Liver (tissue), 3 donors: ENCODE data around the gene IQSEC2.

Experiments
- ATF3 ChIP-seq: IDR thresholded peaks from 2 replicates; pipeline ENCODE4 v1.6.1; 2016; ENCODE audit warnings: antibody characterized with exemption
- CTCF ChIP-seq: fragments of 150-350 bp; IDR thresholded peaks from 2 replicates; pipeline ENCODE4 v1.5.1; 2017; ENCODE audit warnings: improper control_type of control experiment, low read depth, low read length; ENCODE audit not compliant: missing input control
- EGR1 ChIP-seq, 2 donors: IDR thresholded peaks; 2 replicates each; pipeline ENCODE4 v1.6.1; 2016 to 2018; ENCODE audit warnings: antibody characterized with exemption in 2 of 2, low read depth in 2 of 2
- JUND ChIP-seq, 2 donors: IDR thresholded peaks; 2 replicates each; pipeline ENCODE4 v1.6.1; 2016; ENCODE audit warnings: antibody characterized with exemption in 2 of 2
- MAX ChIP-seq: IDR thresholded peaks from 2 replicates; pipeline ENCODE4 v1.6.1; 2016; ENCODE audit warnings: antibody characterized with exemption
- RAD21 ChIP-seq, 2 donors: IDR thresholded peaks; 2 replicates each; pipeline ENCODE4 v1.6.1; 2016; ENCODE audit warnings: antibody characterized with exemption in 2 of 2, mild to moderate bottlenecking in 2 of 2
- TAF1 ChIP-seq: conservative IDR thresholded peaks from 2 replicates; pipeline ENCODE4 v1.6.1; 2016; ENCODE audit warnings: antibody characterized with exemption, mild to moderate bottlenecking
- YY1 ChIP-seq: IDR thresholded peaks from 2 replicates; pipeline ENCODE4 v1.6.1; 2016; ENCODE audit warnings: antibody characterized with exemption, mild to moderate bottlenecking
- donor health status: healthy.
- donor health status: healthy.

- TF ChIP-seq CTCF (no peak), ATF3 (no peak), YY1 (no peak), EGR1 (IDR thresholded peaks at IDR 0.05; ENCODE audit: low read depth in 2 of 2) (no peak), JUND (IDR thresholded peaks at IDR 0.05) (no peak), MAX (no peak), TAF1 (no peak), RAD21 (IDR thresholded peaks at IDR 0.05) (no peak)
Observed at GRCh38 chrX:53316111-53316859, 34.9 kb upstream of the IQSEC2 start.
